H1 (cell line): Measurements from ENCODE around the gene R3HDML. TPM values are rescaled to one million over a fixed set of nuclear protein-coding genes. Genes with fewer than 3 reads are reported as not detected.

ENCODE experiments used
- CTCF ChIA-PET: fragments of 300-600 bp; sonication (Branson Sonifier 250); formaldehyde crosslinking; loops from one replicate; lab custom pipeline; 2021; ENCODE audit not compliant: partially characterized antibody; lab: Charles Lee
- POLR2A ChIA-PET: fragments of 300-600 bp; sonication (Branson Sonifier 250); formaldehyde crosslinking; loops from one replicate; lab custom pipeline; 2021; ENCODE audit warnings: inconsistent platforms; ENCODE audit not compliant: partially characterized antibody; lab: Charles Lee
- DNase-seq, 2 experiments: peaks; one replicate each; pipeline versions ENCODE4 v3.0.0 to v3.0.0-alpha.2; 2010 to 2022; ENCODE audit warnings: low spot score in 2 of 2, low read depth in 1 of 2, mixed read lengths in 1 of 2
- FAIRE-seq: peaks from 2 replicates; lab custom pipeline; 2011; peaks lifted over from hg19 to GRCh38; lab: Jason Lieb, UNC
- H2AFZ ChIP-seq: 2 replicates; pipeline ENCODE4 v1.8.1; 2012; ENCODE audit warnings: low read length, inconsistent platforms
- H2AK5ac ChIP-seq: 2 replicates; pipeline ENCODE4 v1.6.1; 2013; ENCODE audit warnings: low read depth, low read length
- H2BK120ac ChIP-seq: replicated peaks from 2 replicates; pipeline ENCODE3; 2013; ENCODE audit warnings: low read depth, low read length, inconsistent platforms
- H2BK12ac ChIP-seq: 2 replicates; pipeline ENCODE4 v1.6.1; 2013; ENCODE audit warnings: low read depth, low read length
- H2BK15ac ChIP-seq: 2 replicates; pipeline ENCODE4 v1.6.1; 2013; ENCODE audit warnings: low read length
- H2BK20ac ChIP-seq: 2 replicates; pipeline ENCODE4 v1.6.1; 2013; ENCODE audit warnings: low read length
- H2BK5ac ChIP-seq: 2 replicates; pipeline ENCODE4 v1.6.1; 2013; ENCODE audit warnings: low read depth, low read length
- H3K14ac ChIP-seq: 2 replicates; pipeline ENCODE4 v1.6.1; 2013; ENCODE audit warnings: inconsistent platforms; ENCODE audit not compliant: insufficient read length
- H3K18ac ChIP-seq: 2 replicates; pipeline ENCODE4 v1.6.1; 2013; ENCODE audit warnings: low read length; ENCODE audit errors: extremely low read depth
- H3K23ac ChIP-seq: 2 replicates; pipeline ENCODE4 v1.6.1; 2013; ENCODE audit warnings: inconsistent platforms; ENCODE audit not compliant: insufficient read length
- H3K23me2 ChIP-seq: 2 replicates; pipeline ENCODE4 v1.6.1; 2013; ENCODE audit warnings: low read depth, low read length
- H3K27ac ChIP-seq: 2 replicates; pipeline ENCODE4 v1.6.1; 2011; ENCODE audit warnings: low read depth, low read length, inconsistent platforms
- H3K27me3 ChIP-seq, 4 experiments: replicated peaks in 1 of 4; 1 replicate in 1 of 4; 2 replicates in 3 of 4; pipeline versions ENCODE4 v1.6.1 to v1.8.1; 2011 to 2013; ENCODE audit warnings: low read length in 3 of 4, mild to moderate bottlenecking in 3 of 4, inconsistent platforms in 2 of 4, mixed read lengths in 2 of 4, moderate library complexity in 1 of 4; ENCODE audit not compliant: control insufficient read depth in 3 of 4, insufficient read depth in 3 of 4; ENCODE audit errors: extremely low read depth in 1 of 4
- H3K36me3 ChIP-seq, 4 experiments: 2 replicates each; pipeline versions ENCODE4 v1.6.1 to v1.8.1; 2011 to 2013; ENCODE audit warnings: mild to moderate bottlenecking in 4 of 4, low read length in 3 of 4, moderate library complexity in 2 of 4, control low read depth in 1 of 4, inconsistent platforms in 1 of 4; ENCODE audit not compliant: insufficient read depth in 4 of 4, control insufficient read depth in 2 of 4
- H3K4ac ChIP-seq: replicated peaks from 2 replicates; pipeline ENCODE3; 2013; ENCODE audit warnings: low read length, low read depth, mixed read lengths, inconsistent platforms; ENCODE audit not compliant: insufficient read length
- H3K4me1 ChIP-seq, 4 experiments: replicated peaks in 1 of 4; 1 replicate in 1 of 4; 2 replicates in 3 of 4; pipeline versions ENCODE4 v1.6.1 to v1.8.1; 2011 to 2013; ENCODE audit warnings: low read length in 3 of 4, inconsistent platforms in 2 of 4, mixed read lengths in 1 of 4; ENCODE audit not compliant: insufficient read depth in 4 of 4, control insufficient read depth in 3 of 4
- H3K4me2 ChIP-seq, 2 experiments: 2 replicates each; pipeline versions ENCODE4 v1.6.1 to v1.8.1; 2011 to 2013; ENCODE audit warnings: low read depth in 2 of 2, low read length in 2 of 2, control low read depth in 1 of 2, inconsistent platforms in 1 of 2, mild to moderate bottlenecking in 1 of 2; ENCODE audit not compliant: insufficient read depth in 1 of 2
- H3K4me3 ChIP-seq, 4 experiments: fragments of 200-600, 300-600 bp in 1 of 4; sonication (generic), shearing (Covaris generic), sonication (Bioruptor Twin) in 1 of 4; 2 replicates each; pipeline versions ENCODE4 v1.5.1 to v1.8.1; 2011 to 2016; ENCODE audit warnings: low read length in 4 of 4, low read depth in 3 of 4, control low read depth in 2 of 4, inconsistent platforms in 2 of 4, mild to moderate bottlenecking in 2 of 4, mixed read lengths in 1 of 4, moderate library complexity in 1 of 4; ENCODE audit not compliant: insufficient read depth in 2 of 4; ENCODE audit errors: extremely low read depth in 1 of 4
- H3K56ac ChIP-seq: replicated peaks from 2 replicates; pipeline ENCODE3; 2013; ENCODE audit warnings: low read depth, mild to moderate bottlenecking, mixed read lengths, low read length, inconsistent platforms; ENCODE audit not compliant: insufficient read length
- H3K79me1 ChIP-seq: 2 replicates; pipeline ENCODE4 v1.6.1; 2013; ENCODE audit warnings: low read depth, low read length, control low read depth
- H3K79me2 ChIP-seq, 2 experiments: 2 replicates each; pipeline versions ENCODE4 v1.6.1 to v1.8.1; 2012 to 2013; ENCODE audit warnings: low read length in 2 of 2, mild to moderate bottlenecking in 2 of 2, inconsistent platforms in 1 of 2; ENCODE audit not compliant: insufficient read depth in 2 of 2, control insufficient read depth in 1 of 2
- H3K9ac ChIP-seq, 4 experiments: replicated peaks in 1 of 4; 1 replicate in 1 of 4; 2 replicates in 3 of 4; pipeline versions ENCODE4 v1.6.1 to v1.8.1; 2011 to 2013; ENCODE audit warnings: low read depth in 3 of 4, low read length in 3 of 4, control low read depth in 2 of 4, mild to moderate bottlenecking in 2 of 4, moderate library complexity in 2 of 4, inconsistent platforms in 1 of 4; ENCODE audit errors: extremely low read depth in 1 of 4
- H3K9me3 ChIP-seq, 2 experiments: 2 replicates each; pipeline versions ENCODE4 v1.6.1 to v1.8.1; 2012 to 2013; ENCODE audit warnings: mild to moderate bottlenecking in 2 of 2, moderate library complexity in 2 of 2, control low read depth in 1 of 2, inconsistent platforms in 1 of 2, low read depth in 1 of 2, low read length in 1 of 2, mixed read lengths in 1 of 2; ENCODE audit not compliant: insufficient read depth in 2 of 2
- H4K20me1 ChIP-seq, 2 experiments: replicated peaks in 1 of 2; 2 replicates each; pipeline versions ENCODE3 to v1.8.1; 2011 to 2013; ENCODE audit warnings: inconsistent platforms in 2 of 2, low read length in 2 of 2, mild to moderate bottlenecking in 1 of 2; ENCODE audit not compliant: insufficient read depth in 2 of 2, control insufficient read depth in 1 of 2
- H4K5ac ChIP-seq: 2 replicates; pipeline ENCODE4 v1.6.1; 2013; ENCODE audit warnings: low read length, low read depth, mixed read lengths, inconsistent platforms; ENCODE audit not compliant: insufficient read length
- H4K8ac ChIP-seq: 2 replicates; pipeline ENCODE4 v1.8.0; 2013; ENCODE audit warnings: mild to moderate bottlenecking, moderate library complexity, low read length, inconsistent platforms; ENCODE audit not compliant: insufficient read depth; ENCODE audit errors: extremely low read depth
- H4K91ac ChIP-seq: replicated peaks from 2 replicates; pipeline ENCODE3; 2013; ENCODE audit warnings: low read length, mixed read lengths, inconsistent platforms; ENCODE audit not compliant: insufficient read length
- BACH1 ChIP-seq: IDR thresholded peaks from 2 replicates; pipeline ENCODE4 v1.6.1; 2012; ENCODE audit warnings: low read length, improper control_type of control experiment
- TCF12 ChIP-seq: IDR thresholded peaks from 2 replicates; pipeline ENCODE4 v1.6.1; 2011; ENCODE audit warnings: low read depth, mild to moderate bottlenecking, low read length
- ZNF274 ChIP-seq: IDR thresholded peaks from 2 replicates; pipeline ENCODE4 v1.7.0; 2012; ENCODE audit warnings: low read length, borderline replicate concordance; ENCODE audit errors: extremely low read depth
- WGBS, 2 experiments: shearing (Covaris generic) in 1 of 2; methylation state at CpG; one replicate each; pipeline versions ENCODE4 v1.1.6 to v1.1.7; 2013 to 2015; ENCODE audit warnings: low lambda C conversion rate in 2 of 2, mixed read lengths in 2 of 2, inconsistent platforms in 1 of 2, low coverage in 1 of 2, missing lambda C conversion rate in 1 of 2; ENCODE audit not compliant: insufficient replicate concordance in 2 of 2, insufficient coverage in 1 of 2, insufficient read length in 1 of 2; ENCODE audit errors: extremely low coverage in 1 of 2, missing lambda C conversion rate in 1 of 2; 5-methylcytosine and 5-hydroxymethylcytosine counted together
- polyA plus RNA-seq, 7 experiments: library from polyadenylated mRNA; depleted of rRNA in 3 of 7; stranded (reverse) in 5 of 7; unstranded in 2 of 7; fragments of >200 nt in 5 of 7; fragments of 200-250 nt in 2 of 7; gene quantifications; 1 replicate in 5 of 7; 2 replicates in 1 of 7; 4 replicates in 1 of 7; pipeline versions ENCODE4 v1.2.1 to v1.2.3, GENCODE V29; 2011 to 2013; ENCODE audit warnings: missing spikeins in 2 of 7, mixed read lengths in 2 of 7
- total RNA-seq: library from RNA; stranded (reverse); fragmentation: NEBNext Ultra II Directional; extraction: Animal tissue kit (Norgen Biotek cat#: 25700); gene quantifications from 2 replicates; pipeline ENCODE4 v1.2.1, GENCODE V29; 2021

Gene R3HDML
- total and polyA plus RNA-seq, 2 of the 8 experiments (the other 6 are each of a cell fraction or from before 2014, with no cell fraction given), result not detected

DNA sequence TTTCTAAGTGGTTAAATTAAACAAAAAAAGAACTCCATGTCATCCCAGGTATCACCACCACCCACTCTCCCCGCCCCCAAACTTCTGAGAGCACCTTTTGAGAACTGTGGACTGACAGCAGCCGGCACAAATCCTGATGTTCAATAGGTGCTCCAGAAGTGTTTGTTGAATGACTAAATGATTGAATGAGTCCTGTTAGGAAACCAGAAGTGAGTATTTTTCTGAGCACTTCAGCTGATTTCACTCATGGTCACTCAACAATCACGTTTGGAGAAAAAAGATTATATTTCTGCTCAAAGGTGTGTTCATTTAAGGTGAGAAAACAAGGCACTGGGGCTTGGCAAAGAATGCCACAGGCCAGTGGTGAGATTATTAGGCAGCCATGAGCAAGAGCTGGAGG is 12.5 kb downstream of the R3HDML start:
- Histone ChIP-seq H3K79me1 (no peaks in the 10 kb centered on the region), H2BK5ac (no peak overlapping the region), H3K36me3 (no peaks in the 10 kb centered on the region), H3K9ac (no peak overlapping the region), H3K4me1 (peaks cover 0 to 6% (median 0%) of the 10 kb centered on the region in 4 experiments; a peak in 1 of 7 replicates), H3K56ac (no peak overlapping the region), H2AK5ac (no peak overlapping the region), H3K27me3 (peaks cover 0 to 3% (median 0%) of the 10 kb centered on the region in 4 experiments; a peak in 2 of 7 replicates), H2BK12ac (no peak overlapping the region), H2BK120ac (no peak overlapping the region), H3K79me2 (no peaks in the 10 kb centered on the region), H3K14ac (no peak overlapping the region), H2BK15ac (no peak overlapping the region), H3K9me3 (no peaks in the 10 kb centered on the region), H3K4me2 (no peak overlapping the region), H3K23ac (no peak overlapping the region), H3K23me2 (no peaks in the 10 kb centered on the region), H3K4me3 (no peak overlapping the region), H3K27ac (no peak overlapping the region), H3K4ac (no peak overlapping the region), H4K91ac (no peak overlapping the region), H2AFZ (no peak overlapping the region), H3K18ac (no peak overlapping the region), H4K5ac (no peak overlapping the region), H4K8ac (no peak overlapping the region), H2BK20ac (no peak overlapping the region), H4K20me1 (no peaks in the 10 kb centered on the region)
- 83% methylated on average over 3 of the region's 3 CpGs; no CpG with 5 or more reads in 1 of the 2 experiments for WGBS, 2 experiments
- DNase-seq (no peak), FAIRE-seq (no peak)
- CTCF ChIA-PET, result interaction anchor here (0.6 kb wide), 1 partner anchor 11 kb away, joined by 3 read pairs; no protein-coding TSS in a partner anchor
- POLR2A ChIA-PET, result interaction anchor here (0.5 kb wide), 1 partner anchor 114 kb away, joined by 3 read pairs; no protein-coding TSS in a partner anchor
- TF ChIP-seq ZNF274, result no peak
- TF ChIP-seq BACH1, result no peak
- no peak for TF ChIP-seq TCF12
